Measurements from ENCODE around the gene RBBP8NL.
"Not testable (repeated sequence)": the region's sequence is repeated elsewhere in the genome, so short reads cannot be mapped to it uniquely, and the experiment has no call there.

The RBBP8NL gene

GRCh38 chr20:62439218-62439617, 11.9 kb upstream of the RBBP8NL start:
- DNase-seq: no peak

- DNase-seq: no peak
These were observed 10.6 kb upstream of the RBBP8NL start for GRCh38 chr20:62437927-62438326.

GRCh38 chr20:62437496-62437895, 10.2 kb upstream of the RBBP8NL start:
- no peak for DNase-seq

- no peak for DNase-seq
These were observed 9.4 kb upstream of the RBBP8NL start for GRCh38 chr20:62436692-62437091.

- no peak for DNase-seq
These were observed 6.5 kb upstream of the RBBP8NL start for GRCh38 chr20:62433658-62434497.

GRCh38 chr20:62430866-62431447, 3.6 kb upstream of the RBBP8NL start:
- no peak for DNase-seq

GRCh38 chr20:62430311-62430853, 3.0 kb upstream of the RBBP8NL start:
- DNase-seq: no peak

GRCh38 chr20:62429455-62430310, 2.3 kb upstream of the RBBP8NL start:
- no peak for DNase-seq

GRCh38 chr20:62428396-62429295, 1.3 kb upstream of the RBBP8NL start:
- DNase-seq: no peak

- no peak for DNase-seq
These were observed 648 bp upstream of the RBBP8NL start for GRCh38 chr20:62428002-62428372.

GRCh38 chr20:62426699-62427131, 624 bp downstream of the RBBP8NL start:
- DNase-seq: no peak

- not testable (repeated sequence) for DNase-seq
These were observed 1.3 kb downstream of the RBBP8NL start for GRCh38 chr20:62426059-62426348.

- no peak for DNase-seq
These were observed 1.9 kb downstream of the RBBP8NL start for GRCh38 chr20:62425281-62426058.

- DNase-seq: no peak
These were observed 2.9 kb downstream of the RBBP8NL start for GRCh38 chr20:62424249-62425107.

- DNase-seq: no peak
These were observed 4.0 kb downstream of the RBBP8NL start for GRCh38 chr20:62423326-62423706.

GRCh38 chr20:62422636-62423325, 4.6 kb downstream of the RBBP8NL start:
- DNase-seq: no peak

- DNase-seq: no peak
These were observed 5.7 kb downstream of the RBBP8NL start for GRCh38 chr20:62421716-62421990.

- no peak for DNase-seq
These were observed 6.3 kb downstream of the RBBP8NL start for GRCh38 chr20:62420846-62421715.

GRCh38 chr20:62419759-62420158, 7.6 kb downstream of the RBBP8NL start:
- DNase-seq: no peak
